ENCODE data around the gene KIF1B.

KIF1B gene, protein sequence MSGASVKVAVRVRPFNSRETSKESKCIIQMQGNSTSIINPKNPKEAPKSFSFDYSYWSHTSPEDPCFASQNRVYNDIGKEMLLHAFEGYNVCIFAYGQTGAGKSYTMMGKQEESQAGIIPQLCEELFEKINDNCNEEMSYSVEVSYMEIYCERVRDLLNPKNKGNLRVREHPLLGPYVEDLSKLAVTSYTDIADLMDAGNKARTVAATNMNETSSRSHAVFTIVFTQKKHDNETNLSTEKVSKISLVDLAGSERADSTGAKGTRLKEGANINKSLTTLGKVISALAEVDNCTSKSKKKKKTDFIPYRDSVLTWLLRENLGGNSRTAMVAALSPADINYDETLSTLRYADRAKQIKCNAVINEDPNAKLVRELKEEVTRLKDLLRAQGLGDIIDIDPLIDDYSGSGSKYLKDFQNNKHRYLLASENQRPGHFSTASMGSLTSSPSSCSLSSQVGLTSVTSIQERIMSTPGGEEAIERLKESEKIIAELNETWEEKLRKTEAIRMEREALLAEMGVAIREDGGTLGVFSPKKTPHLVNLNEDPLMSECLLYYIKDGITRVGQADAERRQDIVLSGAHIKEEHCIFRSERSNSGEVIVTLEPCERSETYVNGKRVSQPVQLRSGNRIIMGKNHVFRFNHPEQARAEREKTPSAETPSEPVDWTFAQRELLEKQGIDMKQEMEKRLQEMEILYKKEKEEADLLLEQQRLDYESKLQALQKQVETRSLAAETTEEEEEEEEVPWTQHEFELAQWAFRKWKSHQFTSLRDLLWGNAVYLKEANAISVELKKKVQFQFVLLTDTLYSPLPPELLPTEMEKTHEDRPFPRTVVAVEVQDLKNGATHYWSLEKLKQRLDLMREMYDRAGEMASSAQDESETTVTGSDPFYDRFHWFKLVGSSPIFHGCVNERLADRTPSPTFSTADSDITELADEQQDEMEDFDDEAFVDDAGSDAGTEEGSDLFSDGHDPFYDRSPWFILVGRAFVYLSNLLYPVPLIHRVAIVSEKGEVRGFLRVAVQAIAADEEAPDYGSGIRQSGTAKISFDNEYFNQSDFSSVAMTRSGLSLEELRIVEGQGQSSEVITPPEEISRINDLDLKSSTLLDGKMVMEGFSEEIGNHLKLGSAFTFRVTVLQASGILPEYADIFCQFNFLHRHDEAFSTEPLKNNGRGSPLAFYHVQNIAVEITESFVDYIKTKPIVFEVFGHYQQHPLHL (N-terminal part only)

GRCh38 chr1:10209905-10210810 lies at the start of gene KIF1B:
Gene KIF1B, plus strand, starts transcription at chr1:10210570. Its CDS starts 21,759 bp downstream, at chr1:10232329.
- DNase-seq (ENCODE audit: low spot score) = peak; percentile 98

DNA sequence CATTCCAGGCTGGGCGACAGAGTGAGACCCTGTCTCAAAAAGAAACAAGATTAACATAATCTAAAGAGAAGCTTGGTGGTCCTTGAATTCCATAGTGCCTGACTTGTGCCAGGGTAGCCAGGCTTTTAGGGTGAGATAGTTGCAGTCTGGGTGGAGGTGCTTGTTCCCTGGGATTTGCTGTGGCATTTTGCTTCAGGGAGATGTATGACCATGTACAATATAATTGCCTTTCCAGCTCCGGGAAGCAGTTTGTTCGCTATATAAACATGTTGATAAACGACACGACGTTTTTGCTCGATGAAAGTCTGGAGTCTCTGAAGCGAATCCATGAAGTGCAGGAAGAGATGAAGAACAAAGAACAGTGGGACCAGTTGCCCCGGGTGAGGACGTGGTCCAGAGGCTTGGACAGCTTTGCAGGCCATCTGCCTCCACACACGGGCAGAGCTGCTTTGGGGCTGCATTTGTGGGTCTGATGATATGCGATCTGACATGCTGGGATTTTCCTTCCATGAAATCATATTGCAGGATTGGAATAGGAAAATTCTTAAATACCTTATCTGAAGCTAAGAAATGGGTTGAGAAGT lies 49.4 kb upstream of the KIF1B start:
- DNase-seq (ENCODE audit: low spot score) = no peak

GRCh38 chr1:10161541-10162290 lies 48.7 kb upstream of the KIF1B start:
- no peak for DNase-seq (ENCODE audit: low spot score)

GRCh38 chr1:10168912-10169514 lies 41.4 kb upstream of the KIF1B start:
- peak; percentile 74 for DNase-seq (ENCODE audit: low spot score)

GRCh38 chr1:10170239-10170574 lies 40.2 kb upstream of the KIF1B start:
- peak; percentile 91 for DNase-seq (ENCODE audit: low spot score)

DNA sequence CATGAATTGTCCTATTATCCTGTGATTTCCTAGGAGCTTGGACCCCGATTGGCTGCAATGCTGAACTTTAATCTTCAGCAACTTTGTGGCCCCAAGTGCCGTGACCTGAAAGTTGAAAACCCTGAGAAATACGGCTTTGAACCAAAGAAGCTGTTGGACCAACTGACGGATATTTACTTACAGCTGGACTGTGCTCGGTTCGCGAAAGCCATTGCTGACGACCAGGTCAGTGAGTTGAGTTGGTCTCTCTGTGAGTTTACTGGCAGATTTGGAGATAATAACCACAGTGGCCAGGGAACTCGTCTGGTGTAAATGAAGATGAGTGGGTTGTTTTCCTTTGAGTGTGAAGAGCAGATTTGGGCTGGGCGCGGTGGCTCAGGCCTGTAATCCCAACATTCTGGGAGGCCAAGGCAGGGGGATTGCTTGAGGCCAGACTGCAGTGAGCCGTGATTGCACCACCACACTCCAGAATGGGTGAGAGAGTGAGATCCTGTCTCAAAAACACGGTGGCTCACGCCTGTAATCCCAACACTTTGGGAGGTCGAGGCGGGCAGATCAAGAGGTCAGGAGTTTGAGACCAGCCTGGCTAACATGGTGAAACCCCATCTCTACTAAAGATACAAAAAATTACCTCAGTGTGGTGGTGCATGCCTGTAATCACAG lies 39.1 kb upstream of the KIF1B start:
- no peak for DNase-seq (ENCODE audit: low spot score)

GRCh38 chr1:10171995-10172669 lies 38.2 kb upstream of the KIF1B start:
- DNase-seq (ENCODE audit: low spot score) = no peak

GRCh38 chr1:10173582-10173981 lies 36.8 kb upstream of the KIF1B start:
- no peak for DNase-seq (ENCODE audit: low spot score)

DNA sequence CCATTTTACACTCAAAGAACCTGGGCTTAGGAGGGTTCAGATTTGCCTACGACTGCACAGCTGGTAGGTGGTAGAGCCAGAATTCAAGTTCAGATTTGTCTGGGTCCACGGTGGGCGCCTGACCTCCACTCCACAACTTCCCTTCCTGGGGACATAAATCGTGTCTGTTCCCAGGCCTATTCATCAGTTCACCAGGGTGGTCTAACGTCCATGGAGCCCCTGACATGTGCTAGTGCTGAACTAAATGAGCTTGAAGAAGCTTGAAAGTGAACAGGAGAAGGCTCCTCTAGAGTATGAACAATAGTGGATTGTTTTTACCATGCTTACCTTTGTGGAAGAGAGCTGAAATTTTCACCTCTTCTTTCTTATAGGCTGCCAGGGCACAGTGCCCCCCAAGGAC lies 32.5 kb upstream of the KIF1B start:
- no peak for DNase-seq (ENCODE audit: low spot score)

DNA sequence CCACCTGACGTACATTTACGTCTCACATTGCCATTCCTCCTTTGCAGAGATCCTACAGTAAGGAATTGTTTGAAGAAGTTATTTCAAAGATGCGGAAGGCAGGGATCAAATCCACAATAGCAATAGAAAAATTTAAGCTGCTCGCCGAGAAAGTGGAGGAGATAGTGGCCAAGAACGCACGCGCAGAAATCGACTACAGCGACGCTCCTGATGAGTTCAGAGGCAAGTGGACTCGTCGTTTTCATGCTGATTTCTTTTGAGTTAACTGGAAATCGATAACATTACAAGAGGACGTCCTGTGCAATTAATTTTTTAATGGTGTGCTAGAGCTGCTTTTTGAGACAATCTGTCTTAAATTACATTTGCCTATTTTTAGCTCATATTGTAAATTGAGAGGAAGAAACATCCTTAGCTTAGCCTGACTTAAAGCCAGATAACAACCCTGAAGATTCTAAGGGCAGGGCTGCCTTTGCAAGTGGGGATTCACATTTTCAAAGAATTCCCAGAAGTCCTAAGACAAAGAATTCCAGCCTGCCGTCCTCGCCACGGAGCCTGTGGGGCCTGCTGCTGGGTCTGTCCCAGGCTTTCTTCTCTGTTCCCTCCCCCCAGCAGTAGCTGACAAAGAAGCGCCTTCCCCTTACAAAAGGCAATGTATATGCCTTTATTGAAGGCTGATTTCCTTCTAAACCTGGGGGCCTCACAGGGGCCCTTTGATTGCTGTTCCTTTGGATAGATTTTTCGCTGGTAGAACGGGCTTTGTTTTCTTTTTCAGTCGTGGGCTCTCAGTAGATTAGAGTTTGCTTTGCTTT lies 31.6 kb upstream of the KIF1B start:
- no peak for DNase-seq (ENCODE audit: low spot score)

DNA sequence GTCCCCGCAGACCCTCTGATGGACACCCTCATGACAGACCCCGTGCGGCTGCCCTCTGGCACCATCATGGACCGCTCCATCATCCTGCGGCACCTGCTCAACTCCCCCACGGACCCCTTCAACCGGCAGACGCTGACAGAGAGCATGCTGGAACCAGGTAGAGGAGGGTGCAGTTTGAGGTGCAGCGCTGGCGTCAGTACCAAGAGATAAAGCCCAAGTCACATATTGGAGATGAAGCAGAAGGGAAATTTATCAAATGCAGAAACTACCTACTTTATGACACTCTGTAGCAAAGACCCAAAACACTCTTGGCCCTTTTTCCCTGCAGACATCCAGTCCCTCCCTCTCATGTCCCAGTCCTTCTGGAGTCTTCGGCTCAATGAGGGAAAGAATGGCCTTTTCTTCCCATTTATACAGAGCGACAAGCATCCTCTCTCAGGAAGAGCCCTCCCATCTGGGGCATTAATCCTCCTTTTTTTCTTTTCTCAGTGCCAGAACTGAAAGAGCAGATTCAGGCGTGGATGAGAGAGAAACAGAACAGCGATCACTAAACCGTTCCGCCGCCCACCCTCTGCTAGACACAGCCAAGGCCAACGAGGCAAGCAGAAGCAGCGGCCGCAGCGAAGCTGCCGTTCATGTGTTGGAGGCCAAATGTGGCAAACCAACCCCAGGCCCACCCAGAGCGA lies 30.8 kb upstream of the KIF1B start:
- no peak for DNase-seq (ENCODE audit: low spot score)

DNA sequence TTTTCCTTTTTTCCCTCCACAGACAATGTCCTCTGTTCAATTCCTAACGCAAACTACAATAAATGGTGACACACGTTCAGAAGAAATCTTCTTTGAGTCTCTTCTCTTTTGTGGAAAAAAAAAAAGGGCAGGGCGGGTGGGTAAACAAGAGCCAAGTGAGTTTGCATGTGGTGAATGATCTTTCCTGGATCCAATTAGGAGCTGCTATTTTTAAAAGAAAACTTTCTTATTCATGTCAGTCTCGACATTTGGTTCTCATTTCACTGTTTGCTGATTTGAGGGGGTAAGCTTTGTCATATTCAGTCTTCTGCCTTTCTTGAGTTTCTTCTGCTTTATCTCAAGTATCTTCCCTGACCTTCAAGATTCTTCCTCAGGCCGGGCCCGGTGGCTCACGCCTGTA lies 29.2 kb upstream of the KIF1B start:
- no peak for DNase-seq (ENCODE audit: low spot score)

- no peak for DNase-seq (ENCODE audit: low spot score)
Measured at GRCh38 chr1:10185759-10186158, 24.6 kb upstream of the KIF1B start.

DNA sequence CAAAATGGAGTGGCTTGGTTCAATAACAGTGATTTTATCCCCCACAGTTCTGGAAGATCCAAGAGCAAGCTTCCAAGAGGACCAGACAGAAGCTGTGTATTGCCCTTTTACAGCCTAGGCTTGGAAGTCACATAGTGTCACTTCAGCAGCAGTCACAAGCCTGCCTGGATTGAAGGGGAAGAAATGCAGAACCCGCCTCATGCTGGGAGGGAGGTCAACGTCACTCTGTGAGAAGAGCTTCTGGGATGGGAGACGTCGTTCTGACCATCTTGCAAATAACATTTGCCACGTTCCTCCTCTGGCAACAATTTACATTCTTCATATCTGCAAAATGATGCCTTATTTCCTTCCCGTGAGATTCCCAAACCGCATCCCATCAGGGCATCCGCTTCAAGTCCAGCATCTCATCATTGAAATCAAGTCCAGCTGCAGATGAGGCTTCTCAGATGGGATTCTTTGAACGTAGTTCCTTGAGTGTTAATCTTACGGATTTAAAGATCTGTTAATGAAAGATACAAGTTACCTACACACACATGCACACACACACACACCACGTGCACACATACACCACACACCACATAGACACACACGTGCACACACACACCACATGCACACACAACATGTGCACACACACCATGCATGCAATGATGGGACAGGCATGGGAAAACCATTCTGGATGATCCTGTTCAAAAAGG lies 23.9 kb upstream of the KIF1B start:
- no peak for DNase-seq (ENCODE audit: low spot score)

DNA sequence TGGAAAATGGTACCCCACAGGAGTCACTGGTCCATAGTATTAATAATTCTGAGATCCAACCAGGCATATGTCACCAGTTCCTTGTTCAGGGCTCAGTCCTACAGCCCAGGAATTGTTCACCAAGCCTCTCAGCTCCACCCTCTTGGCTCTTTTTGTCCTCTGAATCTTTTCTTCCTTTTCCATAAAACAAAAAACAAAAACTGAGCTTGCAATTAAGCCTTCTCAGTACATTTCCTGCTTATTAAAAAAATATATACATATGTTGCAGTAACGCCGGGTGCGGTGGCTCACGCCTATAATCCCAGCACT lies 23.4 kb upstream of the KIF1B start:
- no peak for DNase-seq (ENCODE audit: low spot score)

DNA sequence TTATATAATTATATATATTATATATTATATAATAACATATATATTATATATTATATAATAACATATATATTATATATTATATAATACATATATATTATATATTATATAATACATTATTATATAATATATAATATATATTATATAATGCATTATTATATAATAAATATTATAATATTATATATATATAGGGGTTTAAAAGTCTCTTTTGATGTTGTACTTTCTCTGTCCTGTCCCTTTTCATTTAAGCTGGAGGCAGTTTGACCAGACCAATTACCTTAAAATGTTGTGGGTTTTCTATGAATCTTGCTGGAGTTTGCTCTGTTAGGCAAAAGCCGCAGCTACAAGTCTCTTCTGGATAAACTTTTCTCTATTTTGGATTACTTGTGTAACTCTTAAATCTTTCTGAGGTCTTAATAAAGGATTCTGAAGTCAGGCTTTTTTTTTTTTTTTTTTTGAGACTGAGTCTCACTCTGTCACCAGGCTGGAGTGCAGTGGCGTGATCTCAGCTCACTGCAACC lies 22.2 kb upstream of the KIF1B start:
- no peak for DNase-seq (ENCODE audit: low spot score)

- no peak for DNase-seq (ENCODE audit: low spot score)
Measured at GRCh38 chr1:10189659-10190058, 20.7 kb upstream of the KIF1B start.

Measured in activated CD4-positive, alpha-beta T cell treated with anti-CD3 and anti-CD28 coated beads, Interleukin-2, Interleukin-4, amounts not matched to agents 100 ng/mL and 50 ng/mL, durations not matched to agents 16 hours and 8 hours (primary cell).